Smooth muscle cell of bladder (primary cell): Measurements from ENCODE around the gene UPK3BL2. TPM values are rescaled to one million over a fixed set of nuclear protein-coding genes. Genes with fewer than 3 reads are reported as not detected.

ENCODE experiments used
- total RNA-seq: library from RNA; depleted of rRNA; stranded (reverse); fragments of >200 nt; gene quantifications from 2 replicates; pipeline ENCODE4 v1.2.3, GENCODE V29; 2014

UPK3BL2 gene
- 1.3 and 1.7 TPM in 2 replicates for total RNA-seq

GRCh38 chr7:102543596-102543995, at the start of gene UPK3BL2:
UPK3BL2 (minus strand) TSS chr7:102543696; CDS start chr7:102543636, 60 bp downstream.

GRCh38 chr7:102572261-102573239, 29.1 kb upstream of the UPK3BL2 start, which contains the start of gene POLR2J3:
POLR2J3 (minus strand) TSS chr7:102572583; CDS start chr7:102572521, 62 bp downstream.

GRCh38 chr7:102550808-102551422, 7.4 kb upstream of the UPK3BL2 start, which contains the start of gene SPDYE2:
SPDYE2 (plus strand) TSS chr7:102551226; CDS start chr7:102553256, 2,030 bp downstream.

GRCh38 chr7:102517550-102518147, 25.8 kb downstream of the UPK3BL2 start, which contains the start of gene RASA4B:
RASA4B (minus strand) TSS chr7:102517777; CDS start chr7:102517710, 67 bp downstream.

Other genes starting within 250 kb of the UPK3BL2 start
- not detected in 2 replicates for gene SPDYE6, start 187.3 kb downstream of the UPK3BL2 start, total RNA-seq
- 11.4 and 11.6 TPM in 2 replicates for gene PRKRIP1, start 147.3 kb downstream of the UPK3BL2 start, total RNA-seq
- gene ORAI2, start 110.1 kb downstream of the UPK3BL2 start, total RNA-seq = 22.8 and 37.3 TPM in 2 replicates
- 10.0 and 10.9 TPM in 2 replicates for gene ALKBH4, start 78.8 kb downstream of the UPK3BL2 start, total RNA-seq
- gene LRWD1, start 78.7 kb downstream of the UPK3BL2 start, total RNA-seq = 12.9 and 15.8 TPM in 2 replicates
- 39.7 and 40.0 TPM in 2 replicates for gene POLR2J, start 64.8 kb downstream of the UPK3BL2 start, total RNA-seq
- 1.8 and 2.0 TPM in 2 replicates for gene RASA4B, start 25.9 kb downstream of the UPK3BL2 start, total RNA-seq
- gene SPDYE2, start 7.5 kb upstream of the UPK3BL2 start, total RNA-seq = not detected in 2 replicates
- gene POLR2J3, start 28.9 kb upstream of the UPK3BL2 start, total RNA-seq = 17.9 and 32.2 TPM in 2 replicates
- gene RASA4, start 73.1 kb upstream of the UPK3BL2 start, total RNA-seq = 7.0 and 10.6 TPM in 2 replicates
- gene UPK3BL1, start 99.1 kb upstream of the UPK3BL2 start, total RNA-seq = 5.5 and 12.9 TPM in 2 replicates
- gene SPDYE2B, start 106.6 kb upstream of the UPK3BL2 start, total RNA-seq = not detected in 2 replicates
- gene POLR2J2, start 128.0 kb upstream of the UPK3BL2 start, total RNA-seq = 2.1 and 3.9 TPM in 2 replicates
- 7.8 and 8.1 TPM in 2 replicates for gene FAM185A, start 205.3 kb upstream of the UPK3BL2 start, total RNA-seq